OCI-LY1 (cell line): Measurements from ENCODE around the gene TULP3.

Experiments
- EZH2 ChIP-seq: fragments of 200-600 bp; sonication (generic), shearing (Covaris generic); IDR thresholded peaks from 2 replicates; pipeline ENCODE4 v1.8.0; 2017; ENCODE audit warnings: borderline replicate concordance, mixed run types, mild to moderate bottlenecking, antibody characterized with exemption, low read length, moderate library complexity, mixed read lengths
- TF ChIP-seq, protein P1 (sequence below): fragments of 200-600 bp; sonication (generic), shearing (Covaris generic); IDR thresholded peaks from 2 replicates; pipeline ENCODE4 v1.5.1; 2017; ENCODE audit warnings: mild to moderate bottlenecking, antibody characterized with exemption, low read length, moderate library complexity, mixed read lengths

DNA sequence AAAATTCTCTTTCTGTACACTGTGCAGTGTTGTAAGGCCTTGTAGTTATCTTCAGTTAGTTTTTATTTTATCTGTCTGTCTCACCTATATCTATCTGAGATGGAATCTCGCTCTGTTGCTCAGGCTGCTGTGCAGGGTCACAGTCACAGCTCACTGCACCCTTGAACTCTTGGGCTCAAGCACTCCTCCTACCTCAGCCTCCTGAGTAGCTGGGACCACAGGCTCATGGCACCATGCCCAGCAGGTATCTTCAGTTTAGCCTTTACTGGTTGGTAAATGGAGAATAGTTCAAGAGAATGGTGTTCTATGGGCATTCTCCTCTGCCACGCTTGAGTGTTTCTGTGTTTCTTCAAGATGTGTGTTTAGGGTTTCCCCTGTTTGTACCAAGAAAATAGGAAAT is 13.6 kb downstream of the TULP3 start:
- no peak for TF ChIP-seq EZH2
- TF ChIP-seq, protein P1, sequence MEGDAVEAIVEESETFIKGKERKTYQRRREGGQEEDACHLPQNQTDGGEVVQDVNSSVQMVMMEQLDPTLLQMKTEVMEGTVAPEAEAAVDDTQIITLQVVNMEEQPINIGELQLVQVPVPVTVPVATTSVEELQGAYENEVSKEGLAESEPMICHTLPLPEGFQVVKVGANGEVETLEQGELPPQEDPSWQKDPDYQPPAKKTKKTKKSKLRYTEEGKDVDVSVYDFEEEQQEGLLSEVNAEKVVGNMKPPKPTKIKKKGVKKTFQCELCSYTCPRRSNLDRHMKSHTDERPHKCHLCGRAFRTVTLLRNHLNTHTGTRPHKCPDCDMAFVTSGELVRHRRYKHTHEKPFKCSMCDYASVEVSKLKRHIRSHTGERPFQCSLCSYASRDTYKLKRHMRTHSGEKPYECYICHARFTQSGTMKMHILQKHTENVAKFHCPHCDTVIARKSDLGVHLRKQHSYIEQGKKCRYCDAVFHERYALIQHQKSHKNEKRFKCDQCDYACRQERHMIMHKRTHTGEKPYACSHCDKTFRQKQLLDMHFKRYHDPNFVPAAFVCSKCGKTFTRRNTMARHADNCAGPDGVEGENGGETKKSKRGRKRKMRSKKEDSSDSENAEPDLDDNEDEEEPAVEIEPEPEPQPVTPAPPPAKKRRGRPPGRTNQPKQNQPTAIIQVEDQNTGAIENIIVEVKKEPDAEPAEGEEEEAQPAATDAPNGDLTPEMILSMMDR = no peak
